ENCODE results near the gene NRG3.

- no peak for TF ChIP-seq SUZ12 (IDR thresholded peaks at IDR 0.05; ENCODE audit: extremely low read depth, insufficient read depth, insufficient read length)
- TF ChIP-seq YY1 (IDR thresholded peaks at IDR 0.05; ENCODE audit: insufficient read depth, insufficient read length), result no peak
Measured at GRCh38 chr10:82597840-82598239, 722.8 kb downstream of the NRG3 start.

Data from NT2/D1 (cell line).